ENCODE results near the gene MUC21.

MUC21 gene

DNA sequence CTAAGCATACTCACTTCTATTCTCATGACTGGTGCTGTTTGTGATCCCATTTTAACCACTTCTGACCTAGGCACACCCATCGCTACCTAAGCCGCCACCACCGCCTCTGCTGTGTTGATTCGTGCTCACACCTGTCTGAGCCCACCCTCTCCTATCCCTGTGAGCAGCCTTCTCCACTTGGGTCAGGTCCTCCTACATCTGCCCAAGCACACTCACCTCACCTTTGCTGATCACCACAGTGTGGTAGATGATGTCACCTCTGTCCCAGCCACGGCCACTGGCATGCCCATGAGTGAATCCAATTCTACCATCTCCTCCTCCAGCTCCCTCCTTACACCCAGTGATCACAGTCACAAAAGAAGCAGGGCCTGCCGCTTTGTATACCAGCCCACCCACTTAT lies 47.6 kb downstream of the MUC21 start:
- H3K27me3 ChIP-seq (ENCODE audit: insufficient read depth, low read length) = peaks cover 10% of the 10 kb centered on the region
- no peak overlapping the region for H2AFZ ChIP-seq (ENCODE audit: low read length, unreplicated experiment)

GRCh38 chr6:31033075-31033474 lies 49.6 kb downstream of the MUC21 start:
- H3K4me3 ChIP-seq (ENCODE audit: low read depth, low read length) = no peak overlapping the region
- no peaks in the 10 kb centered on the region for H3K36me3 ChIP-seq (ENCODE audit: insufficient read depth, low read length)
- peaks cover 11% of the 10 kb centered on the region for H3K4me1 ChIP-seq (ENCODE audit: control insufficient read depth, insufficient read depth, low read length, unreplicated experiment)
- H3K79me2 ChIP-seq (ENCODE audit: control insufficient read depth, insufficient read depth, low read length, unreplicated experiment) = no peaks in the 10 kb centered on the region
- no peak overlapping the region for H2AFZ ChIP-seq (ENCODE audit: low read length, unreplicated experiment)
- peaks cover 10% of the 10 kb centered on the region for H3K27me3 ChIP-seq (ENCODE audit: insufficient read depth, low read length)
- no peak overlapping the region for H3K27ac ChIP-seq (ENCODE audit: low read depth, low read length)

More for the DNA sequence above, 47.6 kb downstream of the MUC21 start:
- Histone ChIP-seq H3K4me1 (ENCODE audit: control insufficient read depth, insufficient read depth, low read length, unreplicated experiment) (no peaks in the 10 kb centered on the region), H3K36me3 (ENCODE audit: insufficient read depth, low read length) (no peaks in the 10 kb centered on the region), H3K27ac (ENCODE audit: low read depth, low read length) (no peak overlapping the region), H3K79me2 (ENCODE audit: control insufficient read depth, insufficient read depth, low read length, unreplicated experiment) (no peaks in the 10 kb centered on the region), H3K4me3 (ENCODE audit: low read depth, low read length) (no peak overlapping the region)

DNA sequence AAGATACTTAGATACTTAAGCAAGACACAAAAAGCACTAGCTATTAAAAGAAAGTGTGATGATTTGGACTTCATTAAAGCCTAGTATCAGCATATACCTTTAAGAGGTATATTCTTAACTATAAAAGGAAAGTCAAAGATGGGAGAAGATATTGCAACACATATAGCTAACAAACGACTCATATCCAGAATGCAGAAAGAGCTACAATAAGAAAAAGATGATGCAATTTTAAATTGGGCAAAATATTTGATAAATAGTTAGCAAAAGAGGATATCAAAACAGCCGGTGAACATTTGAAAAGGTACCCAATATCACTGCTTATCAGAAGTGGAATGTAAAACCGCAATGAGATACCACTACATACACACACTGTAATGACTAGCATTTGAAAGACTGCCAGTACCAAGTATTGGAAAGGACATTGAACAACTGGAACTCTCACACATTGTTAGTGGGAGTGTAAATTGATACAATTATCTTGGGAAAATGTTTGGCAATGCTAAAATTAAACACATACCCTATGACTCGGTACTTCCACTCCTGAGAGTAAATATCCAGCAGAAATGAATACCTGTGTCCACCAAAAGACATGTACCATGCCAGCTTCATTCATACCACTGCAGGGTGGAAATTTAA lies 52.5 kb downstream of the MUC21 start:
- Histone ChIP-seq H2AFZ (ENCODE audit: low read length, unreplicated experiment) (no peak overlapping the region), H3K27ac (ENCODE audit: low read depth, low read length) (no peak overlapping the region), H3K79me2 (ENCODE audit: control insufficient read depth, insufficient read depth, low read length, unreplicated experiment) (no peaks in the 10 kb centered on the region), H3K36me3 (ENCODE audit: insufficient read depth, low read length) (no peaks in the 10 kb centered on the region), H3K27me3 (ENCODE audit: insufficient read depth, low read length) (peaks cover 10% of the 10 kb centered on the region), H3K4me1 (ENCODE audit: control insufficient read depth, insufficient read depth, low read length, unreplicated experiment) (peaks cover 11% of the 10 kb centered on the region), H3K4me3 (ENCODE audit: low read depth, low read length) (no peak overlapping the region)

DNA sequence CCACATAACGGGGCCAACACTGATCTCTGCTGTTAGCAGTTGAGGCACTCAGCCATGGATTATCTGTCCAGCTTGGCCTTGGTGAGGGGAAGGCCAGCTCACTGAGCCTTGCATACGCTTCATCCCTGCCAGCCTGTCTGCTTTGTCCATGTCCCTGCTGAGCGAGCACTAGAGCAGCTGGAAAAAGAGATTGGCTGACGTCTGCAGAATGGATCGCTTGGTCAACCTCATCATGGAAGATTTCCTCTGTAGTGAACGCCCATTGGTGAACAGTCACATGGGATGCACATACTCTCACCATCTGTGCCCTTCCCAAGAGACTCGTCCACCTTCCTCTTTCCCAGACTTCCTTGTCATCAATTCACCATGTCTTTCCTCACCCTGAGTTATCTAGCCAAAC lies 53.7 kb downstream of the MUC21 start:
- no peak overlapping the region for H3K27ac ChIP-seq (ENCODE audit: low read depth, low read length)
- H3K4me1 ChIP-seq (ENCODE audit: control insufficient read depth, insufficient read depth, low read length, unreplicated experiment) = peaks cover 11% of the 10 kb centered on the region
- no peaks in the 10 kb centered on the region for H3K36me3 ChIP-seq (ENCODE audit: insufficient read depth, low read length)
- peaks cover 3% of the 10 kb centered on the region; the same call in 1 of the 2 replicates for H3K27me3 ChIP-seq (ENCODE audit: insufficient read depth, low read length)
- no peak overlapping the region for H2AFZ ChIP-seq (ENCODE audit: low read length, unreplicated experiment)
- H3K79me2 ChIP-seq (ENCODE audit: control insufficient read depth, insufficient read depth, low read length, unreplicated experiment) = no peaks in the 10 kb centered on the region
- no peak overlapping the region for H3K4me3 ChIP-seq (ENCODE audit: low read depth, low read length)

GRCh38 chr6:31037682-31038081 lies 54.2 kb downstream of the MUC21 start:
- Histone ChIP-seq H3K4me1 (ENCODE audit: control insufficient read depth, insufficient read depth, low read length, unreplicated experiment) (peaks cover 11% of the 10 kb centered on the region), H3K4me3 (ENCODE audit: low read depth, low read length) (no peak overlapping the region), H3K36me3 (ENCODE audit: insufficient read depth, low read length) (no peaks in the 10 kb centered on the region), H2AFZ (ENCODE audit: low read length, unreplicated experiment) (no peak overlapping the region), H3K27ac (ENCODE audit: low read depth, low read length) (no peak overlapping the region), H3K79me2 (ENCODE audit: control insufficient read depth, insufficient read depth, low read length, unreplicated experiment) (no peaks in the 10 kb centered on the region), H3K27me3 (ENCODE audit: insufficient read depth, low read length) (no peaks in the 10 kb centered on the region)

DNA sequence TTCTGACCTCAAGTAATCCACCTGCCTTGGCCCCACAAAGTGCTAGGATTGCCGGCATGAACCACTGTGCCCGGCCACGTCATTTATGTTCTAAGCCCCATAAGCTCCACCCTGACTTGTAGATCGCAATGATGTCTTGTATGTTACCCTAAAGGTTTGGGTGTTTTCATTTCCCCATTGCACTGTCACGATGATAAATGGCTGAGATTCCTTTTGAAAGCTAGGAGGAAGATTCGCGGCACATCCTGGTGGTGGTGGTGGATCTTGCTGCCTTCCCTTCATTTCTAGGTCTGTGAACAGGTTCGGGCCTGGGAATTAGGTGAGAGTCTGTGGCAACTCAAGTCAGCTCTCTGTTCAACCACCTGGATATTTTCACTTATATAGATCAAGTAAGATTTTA lies 55.0 kb downstream of the MUC21 start:
- Histone ChIP-seq H3K4me3 (ENCODE audit: low read depth, low read length) (no peak overlapping the region), H2AFZ (ENCODE audit: low read length, unreplicated experiment) (no peak overlapping the region), H3K79me2 (ENCODE audit: control insufficient read depth, insufficient read depth, low read length, unreplicated experiment) (no peaks in the 10 kb centered on the region), H3K27me3 (ENCODE audit: insufficient read depth, low read length) (no peaks in the 10 kb centered on the region), H3K36me3 (ENCODE audit: insufficient read depth, low read length) (no peaks in the 10 kb centered on the region), H3K4me1 (ENCODE audit: control insufficient read depth, insufficient read depth, low read length, unreplicated experiment) (peaks cover 11% of the 10 kb centered on the region), H3K27ac (ENCODE audit: low read depth, low read length) (no peak overlapping the region)

Data from ACC112 (cell line).